Measurements from ENCODE around the gene MRTFB.
A peak's percentile ranks its signal among the peaks of the same experiment; 100 is the strongest.

MRTFB gene

GRCh38 chr16:14062261-14062660, 8.9 kb upstream of the MRTFB start:
- no peak for DNase-seq (ENCODE audit: low read depth in 2 of 2)

GRCh38 chr16:14063618-14064581, 7.2 kb upstream of the MRTFB start:
- DNase-seq (ENCODE audit: low read depth in 2 of 2) = no peak

DNA sequence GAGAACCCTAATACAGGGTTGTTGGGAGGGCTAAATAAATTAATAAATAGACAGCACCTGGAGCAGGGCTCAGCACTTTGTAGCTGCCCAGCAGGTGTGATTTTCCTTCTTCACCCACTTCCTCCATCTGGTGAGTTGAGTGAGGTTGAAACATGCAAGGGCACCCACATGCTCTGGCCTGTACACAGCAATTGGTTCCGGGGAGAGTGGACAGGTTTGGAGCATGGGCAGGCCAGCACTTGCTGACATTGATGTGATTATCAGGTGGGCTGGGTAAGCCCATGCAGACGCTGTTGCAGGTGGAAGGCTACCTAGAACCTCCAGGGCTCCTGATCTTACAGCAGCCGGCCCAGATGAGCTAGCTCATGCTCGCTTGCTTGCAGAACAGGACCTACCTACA, 1.3 kb upstream of the MRTFB start:
- no peak for DNase-seq (ENCODE audit: low read depth in 2 of 2)

DNA sequence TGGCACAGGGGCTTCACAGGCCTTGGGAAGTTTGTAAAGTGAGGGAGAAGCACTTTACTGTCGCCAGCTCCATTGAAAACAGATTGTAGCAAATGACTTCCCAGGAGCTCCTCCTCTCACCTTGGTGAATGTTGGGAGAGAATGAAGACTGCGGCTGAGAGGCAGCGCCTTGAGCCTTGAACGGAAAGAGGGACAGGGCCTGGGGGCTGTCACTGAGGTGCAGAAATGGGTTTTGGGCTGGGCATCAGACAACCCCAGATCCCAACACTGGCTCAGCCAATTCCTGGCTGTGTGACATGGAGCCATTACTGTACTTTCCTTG, 603 bp upstream of the MRTFB start:
- no peak for DNase-seq (ENCODE audit: low read depth in 2 of 2)

DNA sequence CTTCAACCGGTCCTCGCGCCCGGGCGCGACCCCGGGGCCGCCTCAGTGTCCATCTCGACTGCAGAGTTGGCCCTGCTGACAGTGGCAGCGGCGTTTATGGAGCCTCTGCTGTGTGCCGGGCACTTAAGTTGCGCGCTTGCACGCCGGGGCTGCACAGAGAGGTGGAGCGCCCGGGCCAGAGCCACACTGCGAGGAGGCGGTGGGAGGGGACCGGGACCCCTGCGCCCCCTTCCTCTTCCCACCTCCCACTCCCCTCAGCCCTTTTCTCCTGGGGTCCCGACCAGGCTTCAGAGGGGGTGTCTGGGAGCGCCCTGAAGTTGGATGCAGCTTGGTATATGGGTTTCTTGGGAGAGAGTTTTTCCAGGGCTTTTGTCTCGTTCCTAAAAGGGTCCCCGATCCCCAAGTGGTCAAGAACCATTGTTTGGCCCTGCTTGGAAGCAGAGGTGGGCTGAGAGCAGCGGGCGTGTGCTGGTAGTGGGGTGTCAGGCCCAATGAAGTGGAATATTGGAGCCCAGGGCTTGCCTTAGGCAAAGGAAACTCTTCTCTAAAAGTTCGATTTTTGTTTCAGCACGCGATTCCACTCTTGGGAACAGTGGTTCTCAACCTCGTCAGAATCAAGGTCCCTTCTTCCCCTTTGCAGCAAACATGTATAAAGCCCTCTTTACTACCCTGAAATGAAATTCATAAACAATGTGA, 605 bp downstream of the MRTFB start:
- DNase-seq (ENCODE audit: low read depth in 2 of 2) = peak in 1 of 2 donors; percentile 7

DNA sequence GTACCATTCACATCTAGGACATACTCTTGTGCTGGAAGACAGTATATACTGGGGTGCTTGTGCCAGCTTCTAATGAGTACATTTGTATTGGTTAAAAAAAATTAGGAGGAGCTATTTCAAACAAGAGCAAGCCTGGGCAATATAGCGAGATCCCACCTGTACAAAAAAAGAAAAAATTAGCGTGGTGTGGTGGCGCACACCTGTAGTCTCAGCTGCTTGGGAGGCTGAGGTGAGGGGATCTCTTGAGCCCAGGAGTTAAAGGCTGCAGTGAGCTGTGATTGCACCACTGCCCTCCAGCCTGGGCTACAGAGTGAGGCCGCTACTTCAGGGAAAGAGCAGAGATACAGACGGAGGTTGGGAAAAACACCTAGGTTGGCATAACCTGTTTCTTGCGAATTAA, 1.2 kb downstream of the MRTFB start:
- no peak for DNase-seq (ENCODE audit: low read depth in 2 of 2)

DNA sequence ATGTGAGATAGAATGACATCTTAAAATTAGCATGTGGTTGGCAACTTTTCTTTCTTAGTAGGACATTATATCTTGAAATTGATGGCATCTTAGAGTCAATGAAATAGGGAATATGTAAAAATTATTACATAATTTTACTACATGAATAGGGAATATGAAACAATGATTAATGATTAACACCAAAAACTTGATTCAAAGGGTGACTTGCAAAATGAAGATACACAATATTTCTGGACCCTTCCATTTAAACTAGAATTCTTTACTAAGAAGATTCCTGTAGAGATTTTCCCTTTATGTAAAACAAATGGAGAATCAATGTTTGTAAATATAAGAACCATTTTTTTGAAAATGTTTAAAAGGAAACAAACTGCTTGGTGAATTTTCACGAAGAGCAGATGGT, 3.4 kb downstream of the MRTFB start:
- no peak for DNase-seq (ENCODE audit: low read depth in 2 of 2)

DNA sequence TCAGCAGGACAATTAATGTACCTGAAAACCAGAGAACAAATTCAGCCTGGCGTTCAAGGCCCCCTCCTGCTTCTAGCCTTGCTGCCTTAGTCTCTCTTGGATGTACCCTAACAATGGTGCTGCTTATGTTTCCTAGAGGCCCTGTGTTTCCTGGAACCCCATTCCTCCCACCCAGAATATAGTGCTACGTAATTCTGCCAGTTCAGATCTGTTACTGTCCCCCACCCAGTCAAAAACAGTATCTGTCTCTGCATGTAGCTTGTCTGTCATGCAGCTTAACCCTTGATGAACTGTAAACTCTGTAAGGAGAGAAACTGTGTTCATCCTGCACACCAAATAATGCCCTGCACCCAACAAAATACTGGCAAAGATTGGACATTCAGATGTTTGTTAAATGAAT, 6.8 kb downstream of the MRTFB start:
- no peak for DNase-seq (ENCODE audit: low read depth in 2 of 2)

DNA sequence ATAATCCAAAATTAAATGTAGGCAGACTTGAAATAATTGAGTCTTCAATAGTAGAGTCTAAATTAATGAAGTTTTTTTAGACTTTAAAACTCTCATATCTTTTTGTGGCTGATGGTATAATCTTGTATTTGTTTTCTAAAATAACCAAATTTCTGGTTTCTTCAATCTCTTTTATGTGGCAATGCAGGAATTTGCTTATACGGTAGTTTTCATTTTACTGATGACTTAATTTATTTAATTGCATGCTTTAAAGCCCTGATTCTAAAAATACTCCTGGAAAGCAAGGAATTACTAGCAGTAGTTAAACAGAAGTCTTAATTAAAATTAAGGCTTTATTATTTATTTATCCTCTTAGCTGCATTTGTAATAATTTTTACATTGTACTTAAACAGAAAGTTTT, 15.4 kb downstream of the MRTFB start:
- no peak for DNase-seq (ENCODE audit: low read depth in 2 of 2)

GRCh38 chr16:14087181-14087580, 16.1 kb downstream of the MRTFB start:
- no peak for DNase-seq (ENCODE audit: low read depth in 2 of 2)

DNA sequence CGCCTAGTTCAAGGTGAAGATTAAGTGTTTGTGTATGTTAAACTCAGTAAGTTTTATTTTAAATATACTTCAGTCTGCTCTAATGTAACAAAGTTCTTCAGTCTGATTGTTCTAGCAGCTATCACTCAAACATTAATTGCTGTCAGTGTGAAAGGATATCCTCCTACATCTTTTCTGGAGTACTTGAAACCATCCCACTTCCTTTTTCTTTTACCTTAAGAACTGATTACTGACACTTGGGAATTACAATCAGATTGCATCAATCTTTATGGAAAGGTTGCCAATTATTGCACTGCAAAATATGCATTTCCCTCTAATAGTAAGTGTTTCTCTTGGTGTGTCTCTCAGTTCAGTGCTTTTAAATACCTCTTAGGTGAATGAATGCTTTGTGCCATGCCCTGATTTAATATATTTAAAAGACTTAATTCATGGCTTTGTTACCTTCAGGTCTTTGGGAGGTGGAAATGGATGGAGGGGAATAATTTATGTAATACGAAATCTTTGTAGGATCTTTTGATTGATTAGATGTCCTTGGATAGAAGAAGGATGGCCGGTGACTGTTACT, 16.6 kb downstream of the MRTFB start:
- DNase-seq (ENCODE audit: low read depth in 2 of 2) = no peak

GRCh38 chr16:14088155-14088753, 17.1 kb downstream of the MRTFB start:
- DNase-seq (ENCODE audit: low read depth in 2 of 2) = no peak

DNA sequence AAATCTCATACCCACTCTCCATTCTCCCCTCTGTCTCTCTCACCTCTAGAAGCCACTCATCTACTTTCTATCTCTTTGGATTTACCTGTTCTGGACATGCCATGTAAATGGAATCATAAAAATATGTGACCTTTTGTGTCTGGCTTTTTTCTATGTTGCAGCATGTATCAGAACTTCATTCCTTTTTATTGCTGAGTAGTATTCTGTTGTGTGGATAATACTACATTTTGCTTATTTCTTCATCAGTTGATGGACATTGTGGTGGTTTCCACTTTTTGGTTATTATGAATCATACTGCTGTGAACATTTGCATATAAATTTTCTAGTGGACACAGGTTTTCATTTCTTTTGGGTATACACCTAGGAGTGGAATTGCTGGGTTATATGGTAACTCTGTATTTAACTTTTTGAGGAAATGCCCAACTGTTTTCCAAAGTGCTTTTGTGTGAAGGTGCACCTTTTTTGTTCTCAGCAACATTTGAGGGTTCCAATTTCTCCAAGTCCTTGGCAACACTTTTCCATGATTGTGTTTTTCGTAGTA, 18.2 kb downstream of the MRTFB start:
- DNase-seq (ENCODE audit: low read depth in 2 of 2) = no peak

- no peak for DNase-seq (ENCODE audit: low read depth in 2 of 2)
Observed at GRCh38 chr16:14092561-14092960, 21.4 kb downstream of the MRTFB start.

GRCh38 chr16:14095883-14096551, 24.9 kb downstream of the MRTFB start:
- DNase-seq (ENCODE audit: low read depth in 2 of 2) = no peak

DNA sequence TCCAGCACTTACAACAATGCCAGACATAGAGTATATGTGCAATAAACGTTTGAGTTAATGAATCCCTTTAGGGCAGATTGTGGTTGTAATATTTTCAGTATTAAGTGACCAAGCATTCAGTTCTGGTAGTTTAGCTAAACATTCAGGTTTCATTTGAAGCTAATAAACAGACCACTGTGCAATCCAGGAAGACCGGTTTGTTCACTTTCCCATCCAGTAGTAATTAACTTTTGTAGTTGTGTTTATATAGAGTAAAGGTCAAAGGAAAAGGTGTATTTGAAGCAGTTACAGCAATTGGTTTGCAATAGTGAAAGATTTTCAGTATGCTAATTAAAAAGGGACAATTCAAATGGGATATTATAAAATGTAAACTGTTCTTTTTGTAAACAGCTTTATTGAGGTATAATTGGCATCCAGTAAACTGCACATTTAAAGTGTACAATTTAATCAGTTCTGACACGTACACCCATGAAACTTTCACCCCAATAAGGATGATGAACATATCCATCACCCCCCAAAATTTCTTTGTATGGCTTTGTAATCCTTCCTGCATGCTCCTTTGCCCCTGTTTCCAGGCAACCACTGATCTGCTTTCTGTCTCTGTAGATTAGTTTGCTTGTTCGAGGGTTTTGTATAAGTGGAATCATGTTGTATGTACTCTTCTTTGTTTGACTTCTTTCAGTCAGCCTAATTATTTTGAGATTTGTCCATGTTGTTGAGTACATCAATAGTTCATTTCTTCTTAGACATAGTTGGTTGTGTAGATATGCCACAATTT, 26.3 kb downstream of the MRTFB start:
- no peak for DNase-seq (ENCODE audit: low read depth in 2 of 2)

GRCh38 chr16:14098081-14098480, 27.0 kb downstream of the MRTFB start:
- DNase-seq (ENCODE audit: low read depth in 2 of 2) = no peak

GRCh38 chr16:14100825-14101224, 29.7 kb downstream of the MRTFB start:
- no peak for DNase-seq (ENCODE audit: low read depth in 2 of 2)

DNA sequence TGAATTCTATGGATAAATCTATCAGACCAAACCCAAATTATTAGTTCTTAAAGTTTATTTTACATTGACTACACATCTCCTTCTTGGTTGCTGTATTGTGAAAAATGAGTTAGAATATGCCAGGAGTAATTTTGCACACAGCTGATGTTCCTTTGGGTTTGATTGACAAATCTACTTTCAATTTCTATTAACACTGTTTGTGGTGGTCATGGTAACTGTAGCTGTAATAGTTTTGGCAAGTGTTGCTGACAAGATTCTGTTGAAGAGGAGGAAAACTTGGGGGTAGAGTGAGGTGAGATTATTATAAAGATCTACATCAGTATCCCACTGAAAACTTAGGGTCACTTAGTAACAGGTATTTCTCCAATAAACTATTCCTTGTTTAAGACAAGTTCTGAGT, 30.3 kb downstream of the MRTFB start:
- DNase-seq (ENCODE audit: low read depth in 2 of 2) = no peak

GRCh38 chr16:14102925-14103720, 32.0 kb downstream of the MRTFB start:
- DNase-seq (ENCODE audit: low read depth in 2 of 2) = no peak

All from stimulated activated CD4-positive, alpha-beta T cell treated with anti-CD3 and anti-CD28 coated beads, Interleukin-1b, Interleukin-23, amount 100 ng/mL, for 4 hours (primary cell).